Endothelial cell of umbilical vein (primary cell): ENCODE results near the gene ZDHHC19. TPM values are rescaled to one million over a fixed set of nuclear protein-coding genes. Genes with fewer than 3 reads are reported as not detected.

Experiments used
- BruUV-seq: library from RNA; stranded (reverse); fragments of 400-500 nt; replicated peaks from 2 replicates; lab custom pipeline; 2021; lab: Mats Ljungman, UMichigan
- CTCF ChIA-PET: fragments of 300-600, 350-600 bp; sonication (Branson Sonifier 250); formaldehyde crosslinking; loops from one replicate; lab custom pipeline; 2021; ENCODE audit warnings: antibody characterized with exemption, inconsistent platforms; lab: Charles Lee
- POLR2A ChIA-PET: fragments of 300-600, 350-600 bp; sonication (Branson Sonifier 250); formaldehyde crosslinking; loops from one replicate; lab custom pipeline; 2021; ENCODE audit warnings: antibody characterized with exemption, inconsistent platforms; lab: Charles Lee
- DNase-seq: peaks from one replicate; pipeline ENCODE4 v3.0.0-alpha.2; 2011; ENCODE audit warnings: low read depth, low spot score
- FAIRE-seq: peaks from 2 replicates; lab custom pipeline; 2011; peaks lifted over from hg19 to GRCh38; lab: Jason Lieb, UNC
- H2AFZ ChIP-seq: 2 replicates; pipeline ENCODE4 v1.6.0; 2012; ENCODE audit warnings: low read depth, low read length, control low read depth, inconsistent platforms
- H3K27ac ChIP-seq: 2 replicates; pipeline ENCODE4 v1.5.1; 2011; ENCODE audit warnings: low read depth, mild to moderate bottlenecking, control low read depth, low read length, moderate library complexity; ENCODE audit not compliant: insufficient read depth
- H3K27me3 ChIP-seq, 2 experiments: 2 replicates each; pipeline versions ENCODE4 v1.6.0 to v1.6.1; 2011; ENCODE audit warnings: low read length in 2 of 2, mixed read lengths in 1 of 2; ENCODE audit not compliant: control insufficient read depth in 2 of 2, insufficient read depth in 2 of 2
- H3K36me3 ChIP-seq, 2 experiments: 2 replicates in 1 of 2; 3 replicates in 1 of 2; pipeline ENCODE4 v1.5.1; 2011; ENCODE audit warnings: low read length in 2 of 2, mild to moderate bottlenecking in 1 of 2, moderate library complexity in 1 of 2; ENCODE audit not compliant: control insufficient read depth in 2 of 2, insufficient read depth in 2 of 2; ENCODE audit errors: extremely low read depth in 1 of 2
- H3K4me1 ChIP-seq: 3 replicates; pipeline ENCODE4 v1.5.1; 2011; ENCODE audit warnings: mild to moderate bottlenecking, low read length; ENCODE audit not compliant: control insufficient read depth, insufficient read depth; ENCODE audit errors: extremely low read depth
- H3K4me2 ChIP-seq: 2 replicates; pipeline ENCODE4 v1.6.1; 2011; ENCODE audit warnings: low read length, control low read depth, mixed read lengths; ENCODE audit not compliant: insufficient read depth
- H3K4me3 ChIP-seq, 3 experiments: fragments of 200-600 bp in 1 of 3; sonication (generic), shearing (Covaris generic) in 1 of 3; replicated peaks in 1 of 3; 2 replicates each; pipeline ENCODE4 v1.5.1; 2011 to 2016; ENCODE audit warnings: control low read depth in 3 of 3, low read length in 3 of 3, mild to moderate bottlenecking in 2 of 3, inconsistent platforms in 1 of 3, low read depth in 1 of 3, moderate library complexity in 1 of 3; ENCODE audit not compliant: insufficient read depth in 1 of 3
- H3K79me2 ChIP-seq: 2 replicates; pipeline ENCODE4 v1.6.0; 2012; ENCODE audit warnings: low read length, inconsistent platforms; ENCODE audit not compliant: control insufficient read depth, insufficient read depth
- H3K9ac ChIP-seq: replicated peaks from 2 replicates; pipeline ENCODE3; 2011; ENCODE audit warnings: low read length, control low read depth; ENCODE audit not compliant: insufficient read depth; ENCODE audit errors: extremely low read depth
- H3K9me1 ChIP-seq: replicated peaks from 3 replicates; pipeline ENCODE4 v1.6.0; 2011; ENCODE audit warnings: mild to moderate bottlenecking, low read length; ENCODE audit not compliant: control insufficient read depth, insufficient read depth; ENCODE audit errors: extremely low read depth
- H3K9me3 ChIP-seq: replicated peaks from 2 replicates; pipeline ENCODE4 v1.5.1; 2012; ENCODE audit warnings: low read length, inconsistent platforms; ENCODE audit not compliant: control insufficient read depth, insufficient read depth
- H4K20me1 ChIP-seq: replicated peaks from 2 replicates; pipeline ENCODE3; 2011; ENCODE audit warnings: mild to moderate bottlenecking, low read length; ENCODE audit not compliant: control insufficient read depth, insufficient read depth; ENCODE audit errors: extremely low read depth
- CTCF ChIP-seq, 2 donors: IDR thresholded peaks; 1 replicate in 1 of 2; 2 replicates in 1 of 2; pipeline ENCODE4 v1.5.1; 2011; ENCODE audit warnings: low read length in 2 of 2, mild to moderate bottlenecking in 2 of 2, moderate library complexity in 2 of 2, control low read depth in 1 of 2, inconsistent platforms in 1 of 2, low read depth in 1 of 2; ENCODE audit not compliant: insufficient read depth in 1 of 2; ENCODE audit errors: extremely low read depth in 1 of 2
- EZH2 ChIP-seq: IDR thresholded peaks from 2 replicates; pipeline ENCODE4 v1.6.1; 2012; ENCODE audit warnings: borderline replicate concordance, low read depth, mild to moderate bottlenecking, moderate library complexity, low read length, inconsistent platforms; ENCODE audit not compliant: severe bottlenecking
- FOS ChIP-seq: IDR thresholded peaks from 2 replicates; pipeline ENCODE4 v1.6.1; 2011; ENCODE audit warnings: mild to moderate bottlenecking, low read length, moderate library complexity, borderline replicate concordance; ENCODE audit not compliant: insufficient read depth
- GATA2 ChIP-seq: IDR thresholded peaks from 2 replicates; pipeline ENCODE4 v1.7.0; 2011; ENCODE audit warnings: low read depth, mild to moderate bottlenecking, moderate library complexity, mixed read lengths, low read length; ENCODE audit not compliant: insufficient read length, insufficient read depth
- JUN ChIP-seq: IDR thresholded peaks from 2 replicates; pipeline ENCODE4 v1.6.1; 2011; ENCODE audit warnings: borderline replicate concordance, low read depth; ENCODE audit not compliant: insufficient read length, insufficient read depth
- MAX ChIP-seq: IDR thresholded peaks from 2 replicates; pipeline ENCODE4 v1.6.1; 2011; ENCODE audit not compliant: insufficient read depth, insufficient read length
- MYC ChIP-seq: IDR thresholded peaks from one replicate; pipeline ENCODE4 v1.6.1; 2011; ENCODE audit warnings: mild to moderate bottlenecking, low read depth, low read length
- POLR2A ChIP-seq: IDR thresholded peaks from 2 replicates; pipeline ENCODE4 v1.6.1; 2012; ENCODE audit warnings: low read depth, mild to moderate bottlenecking, control low read depth, low read length
- POLR2AphosphoS5 ChIP-seq: IDR thresholded peaks from 2 replicates; pipeline ENCODE4 v1.6.1; 2012; ENCODE audit warnings: low read depth, mild to moderate bottlenecking, control low read depth, low read length, moderate library complexity; ENCODE audit not compliant: insufficient read depth
- dilution Hi-C: fragments of 300-500 bp; cut with MboI; formaldehyde crosslinking; loops from one replicate; pipeline ENCODE4 v1.15.0; 2019; ENCODE audit warnings: low sequenced_read_pairs; ENCODE audit not compliant: extremely low pct_ligation_motif_present
- intact Hi-C: fragments of 100-400 bp; cut with micrococcal nuclease; formaldehyde crosslinking; loops from one replicate; pipeline ENCODE4 v1.10.0; 2022
- polyA plus RNA-seq, 4 experiments: library from polyadenylated mRNA; depleted of rRNA in 3 of 4; stranded (reverse) in 3 of 4; unstranded in 1 of 4; fragments of >200 nt; gene quantifications; 2 replicates each; pipeline versions ENCODE4 v1.2.1 to v1.2.3, GENCODE V29; 2011 to 2012; ENCODE audit warnings: missing spikeins in 1 of 4
- total RNA-seq: library from RNA; stranded (reverse); gene quantifications from 2 replicates; pipeline ENCODE4 v1.2.3, GENCODE V29; 2021

Gene ZDHHC19
- total and polyA plus RNA-seq, 2 donors (not counting 3 experiments of a cell fraction or from before 2014, with no cell fraction given) = not detected

- no peaks in the 10 kb centered on the region for H3K9me3 ChIP-seq
- H3K27ac ChIP-seq = no peak overlapping the region
- no peaks in the 10 kb centered on the region for H3K9me1 ChIP-seq
- H3K4me2 ChIP-seq = no peak overlapping the region
- H2AFZ ChIP-seq = no peak overlapping the region
- TF ChIP-seq POLR2A (no peak), GATA2 (no peak), MAX (no peak), EZH2 (no peak)
- FAIRE-seq (no peak), DNase-seq (no peak)
- BruUV-seq = no TSS peak
- dilution Hi-C loops = no loop called here
- no peaks in the 10 kb centered on the region for H3K36me3 ChIP-seq
- H3K4me1 ChIP-seq = peaks cover 3% of the 10 kb centered on the region
- H4K20me1 ChIP-seq = no peaks in the 10 kb centered on the region
- H3K27me3 ChIP-seq = no peaks in the 10 kb centered on the region
- H3K9ac ChIP-seq = no peak overlapping the region
- H3K4me3 ChIP-seq = no peak overlapping the region
- H3K79me2 ChIP-seq = no peaks in the 10 kb centered on the region
- intact Hi-C loops = no loop called here
- ChIA-PET POLR2A (no interaction called here), CTCF (no interaction called here)
Measured at GRCh38 chr3:196178993-196179379, 32.2 kb downstream of the ZDHHC19 start.

GRCh38 chr3:196177967-196178366 is 33.2 kb downstream of the ZDHHC19 start:
- dilution Hi-C loops (no loop called here), intact Hi-C loops (no loop called here)
- no peak overlapping the region for H3K4me2 ChIP-seq
- TF ChIP-seq CTCF (IDR thresholded peaks at IDR 0.05; ENCODE audit: extremely low read depth in 1 of 2, insufficient read depth in 1 of 2, low read depth in 1 of 2, low read length in 2 of 2) (no peak), EZH2 (no peak), GATA2 (no peak), POLR2A (no peak), FOS (no peak), POLR2AphosphoS5 (no peak), MAX (no peak), MYC (no peak), JUN (no peak)
- BruUV-seq = no TSS peak
- no peaks in the 10 kb centered on the region for H3K27me3 ChIP-seq
- no peaks in the 10 kb centered on the region for H3K9me3 ChIP-seq
- no peak overlapping the region for H3K4me3 ChIP-seq
- no peak overlapping the region for H3K9ac ChIP-seq
- H3K36me3 ChIP-seq = no peaks in the 10 kb centered on the region
- FAIRE-seq (no peak), DNase-seq (no peak)
- CTCF ChIA-PET = no interaction called here
- H3K27ac ChIP-seq = no peak overlapping the region
- H2AFZ ChIP-seq = no peak overlapping the region
- H4K20me1 ChIP-seq = no peaks in the 10 kb centered on the region
- H3K9me1 ChIP-seq = no peaks in the 10 kb centered on the region
- POLR2A ChIA-PET = no interaction called here
- H3K79me2 ChIP-seq = no peaks in the 10 kb centered on the region
- peaks cover 3% of the 10 kb centered on the region for H3K4me1 ChIP-seq
